Nephron progenitor cell (in vitro differentiated cells): ENCODE results near the gene COL20A1.

Experiments
- DNase-seq: peaks from one replicate; pipeline ENCODE4 v3.0.0; 2021
- H3K27ac Mint-ChIP-seq: 2 replicates; pipeline ENCODE4 v1.8.0; 2021; ENCODE audit warnings: mild to moderate bottlenecking, moderate library complexity, mixed read lengths
- H3K27me3 Mint-ChIP-seq: 2 replicates; pipeline ENCODE4 v1.8.0; 2021; ENCODE audit warnings: mild to moderate bottlenecking, low read depth, mixed read lengths; ENCODE audit not compliant: poor library complexity
- H3K36me3 Mint-ChIP-seq: 2 replicates; pipeline ENCODE4 v1.8.0; 2021; ENCODE audit warnings: low read depth, mixed read lengths
- H3K4me1 Mint-ChIP-seq: 2 replicates; pipeline ENCODE4 v1.8.0; 2021; ENCODE audit warnings: mixed read lengths
- H3K4me3 Mint-ChIP-seq: 2 replicates; pipeline ENCODE4 v1.8.0; 2021; ENCODE audit warnings: mild to moderate bottlenecking, moderate library complexity, mixed read lengths
- H3K9me3 Mint-ChIP-seq: 2 replicates; pipeline ENCODE4 v1.8.0; 2021; ENCODE audit warnings: mild to moderate bottlenecking, moderate library complexity, mixed read lengths
- TF ChIP-seq, protein P1 (sequence below): fragments of 200-600 bp; sonication (generic); IDR thresholded peaks from 2 replicates; pipeline ENCODE4 v1.5.0; 2021; ENCODE audit warnings: antibody characterized with exemption

COL20A1 gene

DNA sequence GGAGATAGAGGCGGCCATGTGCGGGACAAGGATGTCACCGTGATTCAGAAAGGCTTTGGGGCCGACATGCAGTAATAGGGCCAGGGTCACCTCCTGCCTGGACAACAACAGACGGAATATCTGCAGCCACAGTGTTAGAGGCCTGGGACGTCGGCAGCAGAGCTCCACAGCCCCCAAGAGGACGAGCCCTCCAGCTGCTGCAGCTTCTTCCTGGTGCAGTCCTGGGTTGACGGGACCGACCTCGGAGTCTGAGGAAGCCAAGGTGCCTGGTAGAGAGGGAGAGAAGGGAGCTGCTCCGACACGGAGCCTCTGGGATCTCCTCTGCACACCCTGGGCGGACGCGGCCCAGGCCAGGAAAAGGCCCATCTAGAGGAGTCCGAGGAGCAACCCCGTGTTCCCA lies 91.3 kb downstream of the COL20A1 start:
- Mint-ChIP-seq H3K27ac (no peak overlapping the region), H3K4me1 (peaks cover 9% of the 10 kb centered on the region), H3K4me3 (no peak overlapping the region), H3K27me3 (peaks cover 48% of the 10 kb centered on the region), H3K36me3 (no peaks in the 10 kb centered on the region), H3K9me3 (peaks cover 48% of the 10 kb centered on the region)
- DNase-seq: no peak
- TF ChIP-seq, protein P1, sequence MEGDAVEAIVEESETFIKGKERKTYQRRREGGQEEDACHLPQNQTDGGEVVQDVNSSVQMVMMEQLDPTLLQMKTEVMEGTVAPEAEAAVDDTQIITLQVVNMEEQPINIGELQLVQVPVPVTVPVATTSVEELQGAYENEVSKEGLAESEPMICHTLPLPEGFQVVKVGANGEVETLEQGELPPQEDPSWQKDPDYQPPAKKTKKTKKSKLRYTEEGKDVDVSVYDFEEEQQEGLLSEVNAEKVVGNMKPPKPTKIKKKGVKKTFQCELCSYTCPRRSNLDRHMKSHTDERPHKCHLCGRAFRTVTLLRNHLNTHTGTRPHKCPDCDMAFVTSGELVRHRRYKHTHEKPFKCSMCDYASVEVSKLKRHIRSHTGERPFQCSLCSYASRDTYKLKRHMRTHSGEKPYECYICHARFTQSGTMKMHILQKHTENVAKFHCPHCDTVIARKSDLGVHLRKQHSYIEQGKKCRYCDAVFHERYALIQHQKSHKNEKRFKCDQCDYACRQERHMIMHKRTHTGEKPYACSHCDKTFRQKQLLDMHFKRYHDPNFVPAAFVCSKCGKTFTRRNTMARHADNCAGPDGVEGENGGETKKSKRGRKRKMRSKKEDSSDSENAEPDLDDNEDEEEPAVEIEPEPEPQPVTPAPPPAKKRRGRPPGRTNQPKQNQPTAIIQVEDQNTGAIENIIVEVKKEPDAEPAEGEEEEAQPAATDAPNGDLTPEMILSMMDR: no peak
